HG03432 (cell line): Measurements from ENCODE around the gene DDX20.
"Not testable (repeated sequence)": the region's sequence is repeated elsewhere in the genome, so short reads cannot be mapped to it uniquely, and the experiment has no call there.

Experiments
- ATAC-seq: cut with Tn5 transposase; IDR thresholded peaks from one replicate; pipeline ENCODE4 v1.9.1; 2021; ENCODE audit warnings: mild to moderate bottlenecking, moderate library complexity; ENCODE audit not compliant: unreplicated experiment

The DDX20 gene

DNA sequence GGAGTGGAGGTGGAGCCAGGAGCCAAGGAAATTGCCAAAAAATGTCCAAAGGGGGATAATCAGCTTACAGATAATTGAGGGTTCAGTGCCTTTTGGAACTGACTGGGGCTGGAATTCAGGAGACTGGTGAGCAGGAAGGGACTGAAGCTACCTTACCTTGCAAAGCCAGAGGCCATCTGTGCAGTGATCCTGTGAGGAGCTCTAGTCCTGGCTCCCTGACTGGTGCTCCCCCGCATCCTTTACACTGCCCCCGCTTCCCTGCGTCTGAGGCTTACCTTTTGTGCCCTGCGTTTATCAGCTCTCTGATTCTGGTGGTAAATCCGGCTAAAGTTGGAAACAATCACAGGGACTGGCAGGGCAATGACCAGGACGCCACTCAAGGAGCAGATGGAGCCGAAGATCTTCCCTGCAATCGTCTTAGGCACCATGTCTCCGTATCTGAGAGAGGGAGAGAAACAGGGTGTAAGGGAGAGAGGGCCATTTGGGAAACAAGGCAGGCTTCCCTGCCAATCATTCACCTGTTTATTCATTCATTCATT is 31.0 kb downstream of the DDX20 start:
- no peak for ATAC-seq

DNA sequence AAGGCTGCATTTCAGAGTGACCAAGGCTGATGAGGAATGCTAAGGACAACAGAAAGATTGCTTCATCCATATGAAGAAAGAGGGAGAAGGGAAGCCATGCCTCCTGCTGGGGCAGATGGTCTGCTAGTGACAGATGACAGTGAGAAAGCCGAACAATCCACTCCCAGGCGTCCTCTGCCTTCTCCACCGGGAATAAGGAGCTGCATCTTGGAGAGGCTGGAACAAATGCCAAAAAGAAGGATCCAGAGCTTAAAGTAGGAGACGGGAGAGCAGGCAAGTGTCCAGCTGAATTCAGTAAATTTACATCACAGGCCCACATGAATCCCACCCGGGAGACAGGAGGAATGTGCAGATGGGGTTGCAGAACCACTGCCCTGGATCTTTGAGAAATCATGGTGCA is 33.4 kb downstream of the DDX20 start:
- ATAC-seq = no peak

- ATAC-seq = no peak
Measured at GRCh38 chr1:111789666-111790316, 34.1 kb downstream of the DDX20 start.

- ATAC-seq = no peak
Measured at GRCh38 chr1:111791776-111792175, 36.1 kb downstream of the DDX20 start.

- no peak for ATAC-seq
Measured at GRCh38 chr1:111792249-111792648, 36.5 kb downstream of the DDX20 start.

GRCh38 chr1:111793923-111794322 is 38.2 kb downstream of the DDX20 start:
- no peak for ATAC-seq

GRCh38 chr1:111795401-111795800 is 39.7 kb downstream of the DDX20 start:
- ATAC-seq = no peak

- ATAC-seq = no peak
Measured at GRCh38 chr1:111798580-111798979, 42.9 kb downstream of the DDX20 start.

DNA sequence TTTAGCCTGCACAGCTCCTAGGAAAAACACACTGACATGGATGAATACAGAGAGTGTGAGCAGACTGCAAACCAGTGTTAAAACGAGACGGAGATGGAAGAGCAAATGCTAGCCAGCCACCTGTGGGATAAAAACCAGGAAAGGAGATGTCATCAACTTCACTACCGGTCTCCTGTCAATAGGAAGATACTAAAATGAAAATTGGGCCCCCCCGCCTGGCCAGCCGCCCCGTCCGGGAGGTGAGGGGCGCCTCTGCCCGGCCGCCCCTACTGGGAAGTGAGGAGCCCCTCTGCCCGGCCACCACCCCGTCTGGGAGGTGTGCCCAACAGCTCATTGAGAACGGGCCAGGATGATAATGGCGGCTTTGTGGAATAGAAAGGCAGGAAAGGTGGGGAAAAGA is 44.0 kb downstream of the DDX20 start:
- not testable (repeated sequence) for ATAC-seq

- ATAC-seq = no peak
Measured at GRCh38 chr1:111801071-111801850, 45.6 kb downstream of the DDX20 start.

GRCh38 chr1:111802110-111802509 is 46.4 kb downstream of the DDX20 start:
- ATAC-seq = no peak

- ATAC-seq = no peak
Measured at GRCh38 chr1:111802984-111803383, 47.3 kb downstream of the DDX20 start.

DNA sequence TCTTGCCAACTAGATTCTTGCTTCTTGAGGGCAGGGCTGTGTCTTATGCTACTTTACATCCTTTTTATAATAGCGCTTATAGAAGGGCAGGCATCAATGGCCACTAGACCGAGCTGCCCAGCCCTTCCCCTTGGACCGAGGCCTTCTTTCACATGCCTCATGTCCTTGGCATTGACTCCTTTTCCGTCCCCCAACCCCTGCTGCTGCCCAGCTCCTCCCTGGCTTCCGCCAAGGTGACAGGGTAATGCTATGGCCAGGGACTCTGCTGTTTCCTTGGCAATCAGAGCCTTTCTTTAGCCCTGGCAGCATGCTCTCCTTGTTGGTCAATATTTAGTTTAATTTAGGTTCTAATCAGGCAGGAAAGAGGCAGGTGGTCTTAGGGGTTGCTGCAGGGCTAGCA is 48.2 kb downstream of the DDX20 start:
- ATAC-seq = no peak

GRCh38 chr1:111804776-111805175 is 49.1 kb downstream of the DDX20 start:
- no peak for ATAC-seq

DNA sequence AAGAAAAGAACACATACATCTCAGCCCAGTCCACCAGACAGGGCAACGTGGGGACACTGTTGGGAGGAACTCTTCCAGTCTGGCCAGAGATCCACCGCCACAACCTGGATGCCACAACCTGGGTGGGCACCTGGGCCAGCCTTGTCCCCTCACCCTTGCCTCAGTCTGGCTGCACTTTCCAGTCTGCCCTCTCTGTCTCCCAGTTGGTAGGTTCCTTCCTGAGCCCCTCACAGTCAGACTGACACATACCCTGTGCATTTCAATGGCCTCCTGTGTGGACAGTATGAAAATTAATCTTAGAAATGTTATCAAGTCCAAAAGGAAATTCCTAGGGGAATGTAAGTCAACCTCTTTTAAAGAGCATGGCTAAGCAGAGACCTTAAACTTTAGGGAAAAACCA is 49.5 kb downstream of the DDX20 start:
- no peak for ATAC-seq

GRCh38 chr1:111811891-111812290 is 56.2 kb downstream of the DDX20 start:
- no peak for ATAC-seq

DNA sequence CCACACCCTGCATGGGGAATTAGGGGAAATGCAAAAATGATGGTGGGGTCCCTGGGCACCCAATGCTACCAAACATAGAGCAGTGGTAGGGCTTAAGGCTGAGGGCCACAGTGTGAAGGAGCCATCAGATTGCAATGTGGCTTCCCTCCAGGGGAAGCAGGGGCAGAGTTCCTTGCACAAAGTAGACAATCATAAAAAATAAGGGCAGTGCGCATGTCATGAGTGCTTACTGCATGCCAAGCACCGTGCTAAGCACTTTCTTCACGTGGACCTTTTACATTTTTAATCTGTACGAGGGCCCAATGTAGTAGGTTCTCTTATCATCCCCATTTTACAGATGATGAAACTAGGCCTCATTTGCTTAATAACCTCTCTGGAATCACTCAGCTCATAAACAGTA is 56.6 kb downstream of the DDX20 start:
- ATAC-seq = no peak

DNA sequence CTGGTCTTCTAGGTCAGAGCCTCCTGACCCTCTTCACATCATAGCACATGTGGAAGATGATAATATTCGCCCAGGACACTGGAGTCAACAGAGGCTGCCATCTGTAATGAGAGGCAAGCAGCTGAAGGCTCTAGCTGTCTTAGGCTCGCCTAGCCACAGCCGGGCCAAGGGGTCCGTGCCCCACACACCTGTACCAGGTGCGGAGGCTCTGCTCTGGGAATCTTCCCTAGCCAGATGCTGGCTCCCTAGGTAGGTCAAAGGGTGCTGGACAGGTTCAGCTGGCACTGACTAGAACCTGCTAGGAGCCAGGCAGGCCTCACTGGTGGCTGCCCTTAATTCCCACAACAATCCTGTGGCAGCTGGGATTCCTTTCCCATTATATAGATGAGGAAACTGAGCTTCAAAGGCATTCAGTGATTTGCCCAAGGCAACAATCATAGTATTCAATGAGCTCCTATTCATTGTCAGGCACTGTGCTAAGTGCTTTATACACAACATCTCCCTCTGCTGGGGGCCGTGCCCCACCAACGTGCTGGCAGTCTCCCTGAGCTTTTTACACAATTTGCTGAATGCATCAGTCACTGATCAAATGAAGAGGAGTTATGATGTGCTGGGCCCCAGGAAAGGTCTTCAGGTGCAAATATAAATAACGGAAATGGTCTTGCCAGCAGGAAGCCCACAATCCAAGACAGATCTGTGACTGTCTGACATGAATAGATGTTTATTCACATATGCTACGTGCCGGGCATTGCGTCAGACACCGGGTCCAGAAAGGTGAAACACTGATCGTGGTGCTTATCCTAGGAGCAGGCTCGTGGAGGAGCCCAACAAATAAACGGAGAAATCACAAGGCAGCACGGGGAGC is 58.0 kb downstream of the DDX20 start:
- no peak for ATAC-seq

GRCh38 chr1:111814305-111814628 is 58.6 kb downstream of the DDX20 start:
- ATAC-seq = no peak

- no peak for ATAC-seq
Measured at GRCh38 chr1:111814642-111815041, 58.9 kb downstream of the DDX20 start.
